Adipocyte (in vitro differentiated cells): ENCODE results near the gene RNF121.

Experiments
- DNase-seq: peaks from one replicate; pipeline ENCODE4 v3.0.0-alpha.2; 2015; ENCODE audit warnings: low read depth
- H3K27me3 ChIP-seq: replicated peaks from 2 replicates; pipeline ENCODE4 v1.7.0; 2013; ENCODE audit warnings: mild to moderate bottlenecking, low read length, moderate library complexity; ENCODE audit not compliant: control insufficient read depth, insufficient read depth
- H3K36me3 ChIP-seq: 2 replicates; pipeline ENCODE4 v1.7.0; 2013; ENCODE audit warnings: low read length, mild to moderate bottlenecking, moderate library complexity; ENCODE audit not compliant: control insufficient read depth, insufficient read depth, severe bottlenecking
- H3K4me1 ChIP-seq: 2 replicates; pipeline ENCODE4 v1.7.0; 2013; ENCODE audit warnings: mild to moderate bottlenecking, low read length, moderate library complexity; ENCODE audit not compliant: control insufficient read depth, insufficient read depth
- H3K4me3 ChIP-seq: 2 replicates; pipeline ENCODE4 v1.7.0; 2013; ENCODE audit warnings: mild to moderate bottlenecking, low read length, moderate library complexity
- H3K9ac ChIP-seq: 2 replicates; pipeline ENCODE4 v1.7.0; 2013; ENCODE audit warnings: mild to moderate bottlenecking, low read length, moderate library complexity
- H3K9me3 ChIP-seq: 2 replicates; pipeline ENCODE4 v1.7.0; 2013; ENCODE audit warnings: mild to moderate bottlenecking, low read length, moderate library complexity; ENCODE audit not compliant: control insufficient read depth

RNF121 gene

GRCh38 chr11:71964641-71965040 is 35.8 kb downstream of the RNF121 start:
- no peak overlapping the region for H3K4me3 ChIP-seq
- H3K4me1 ChIP-seq: no peaks in the 10 kb centered on the region
- H3K27me3 ChIP-seq: no peaks in the 10 kb centered on the region
- no peak for DNase-seq
- H3K9ac ChIP-seq: no peak overlapping the region
- H3K9me3 ChIP-seq: no peaks in the 10 kb centered on the region
- peaks cover 51% of the 10 kb centered on the region for H3K36me3 ChIP-seq

- DNase-seq: no peak
- Histone ChIP-seq H3K9ac (no peak overlapping the region), H3K4me1 (no peaks in the 10 kb centered on the region), H3K9me3 (no peaks in the 10 kb centered on the region), H3K36me3 (peaks cover 31% of the 10 kb centered on the region), H3K27me3 (no peaks in the 10 kb centered on the region), H3K4me3 (no peak overlapping the region)
Observed at GRCh38 chr11:71971680-71972079, 42.8 kb downstream of the RNF121 start.

- Histone ChIP-seq H3K4me3 (no peak overlapping the region), H3K4me1 (no peaks in the 10 kb centered on the region), H3K9ac (no peak overlapping the region), H3K27me3 (no peaks in the 10 kb centered on the region), H3K36me3 (peaks cover 12% of the 10 kb centered on the region), H3K9me3 (no peaks in the 10 kb centered on the region)
- no peak for DNase-seq
Observed at GRCh38 chr11:71976551-71976950, 47.7 kb downstream of the RNF121 start.

DNA sequence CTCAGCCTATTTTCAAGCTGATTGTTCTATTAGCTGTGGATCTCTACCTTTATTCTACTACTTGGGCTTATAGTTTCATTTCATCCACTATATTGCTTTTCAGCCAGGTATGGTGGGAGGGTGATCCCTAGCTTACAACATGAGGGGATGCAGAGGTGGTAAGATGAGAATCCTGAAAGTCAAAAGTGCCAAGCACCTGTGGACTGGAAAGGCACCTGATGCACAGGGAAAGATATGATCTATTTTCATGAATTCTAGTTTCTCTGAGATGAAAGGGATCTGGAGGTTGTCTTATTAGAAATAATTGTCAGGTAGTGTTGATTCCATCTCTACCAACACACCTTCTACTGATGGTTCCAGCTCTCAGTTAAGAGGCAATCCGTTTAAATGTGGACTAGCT is 48.2 kb downstream of the RNF121 start:
- no peaks in the 10 kb centered on the region for H3K4me1 ChIP-seq
- H3K9me3 ChIP-seq: no peaks in the 10 kb centered on the region
- H3K36me3 ChIP-seq: peaks cover 12% of the 10 kb centered on the region
- H3K4me3 ChIP-seq: no peak overlapping the region
- H3K9ac ChIP-seq: no peak overlapping the region
- no peaks in the 10 kb centered on the region for H3K27me3 ChIP-seq
- no peak for DNase-seq

- H3K9me3 ChIP-seq: no peaks in the 10 kb centered on the region
- no peak overlapping the region for H3K9ac ChIP-seq
- DNase-seq: peak; percentile 80
- no peaks in the 10 kb centered on the region for H3K4me1 ChIP-seq
- H3K4me3 ChIP-seq: no peak overlapping the region
- no peaks in the 10 kb centered on the region for H3K27me3 ChIP-seq
- peaks cover 12% of the 10 kb centered on the region for H3K36me3 ChIP-seq
Observed at GRCh38 chr11:71977743-71978418, 49.0 kb downstream of the RNF121 start.

GRCh38 chr11:71979094-71979493 is 50.2 kb downstream of the RNF121 start:
- Histone ChIP-seq H3K4me1 (no peaks in the 10 kb centered on the region), H3K36me3 (peaks cover 24% of the 10 kb centered on the region), H3K27me3 (no peaks in the 10 kb centered on the region), H3K9me3 (no peaks in the 10 kb centered on the region), H3K9ac (no peak overlapping the region), H3K4me3 (no peak overlapping the region)
- no peak for DNase-seq

DNA sequence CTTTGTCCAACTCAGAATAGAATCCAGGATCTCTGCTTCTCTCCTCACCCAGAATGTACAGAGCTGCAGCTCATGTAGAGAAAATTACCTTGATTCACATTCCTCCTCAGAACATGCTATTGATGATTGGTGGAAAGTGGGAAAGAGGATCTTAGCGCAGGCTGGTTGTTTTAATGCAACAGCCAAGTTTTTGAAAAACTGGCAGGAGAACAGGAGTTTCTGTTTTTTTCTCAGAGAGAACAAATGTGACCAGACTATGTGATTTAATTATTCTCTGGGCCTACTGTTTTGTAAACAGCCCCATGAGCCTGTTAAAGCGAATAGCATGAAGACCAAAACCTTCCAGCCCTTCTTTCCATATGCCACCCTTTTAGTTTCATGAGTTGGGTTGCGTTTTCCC is 50.8 kb downstream of the RNF121 start:
- DNase-seq: no peak
- no peaks in the 10 kb centered on the region for H3K9me3 ChIP-seq
- H3K4me1 ChIP-seq: no peaks in the 10 kb centered on the region
- no peak overlapping the region for H3K4me3 ChIP-seq
- peaks cover 25% of the 10 kb centered on the region for H3K36me3 ChIP-seq
- H3K9ac ChIP-seq: peak overlapping the region; percentile 12
- no peaks in the 10 kb centered on the region for H3K27me3 ChIP-seq

- DNase-seq: no peak
- Histone ChIP-seq H3K4me1 (peaks cover 10% of the 10 kb centered on the region), H3K36me3 (peaks cover 27% of the 10 kb centered on the region), H3K9ac (no peak overlapping the region), H3K27me3 (no peaks in the 10 kb centered on the region), H3K9me3 (no peaks in the 10 kb centered on the region), H3K4me3 (no peak overlapping the region)
Observed at GRCh38 chr11:71986131-71986530, 57.3 kb downstream of the RNF121 start.

DNA sequence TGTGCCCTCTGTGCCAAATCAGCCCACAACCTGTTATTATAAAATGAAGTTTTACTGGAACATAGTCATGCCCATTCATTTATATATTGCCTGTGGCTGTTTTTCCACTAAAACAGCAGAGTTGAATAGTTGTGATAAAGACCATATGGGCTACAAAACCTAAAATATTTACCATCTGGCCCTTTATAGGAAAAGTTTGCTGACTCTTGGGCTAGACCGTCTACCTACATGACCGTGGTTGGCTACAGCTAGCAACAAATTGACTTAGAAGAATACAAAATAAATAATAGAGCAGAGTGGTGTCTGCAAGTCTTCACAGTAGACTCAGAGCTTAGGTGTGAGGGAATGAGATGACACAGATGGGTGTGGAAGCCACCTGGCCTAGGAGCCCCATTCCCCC is 58.7 kb downstream of the RNF121 start:
- Histone ChIP-seq H3K4me1 (peaks cover 10% of the 10 kb centered on the region), H3K9me3 (no peaks in the 10 kb centered on the region), H3K27me3 (no peaks in the 10 kb centered on the region), H3K36me3 (peaks cover 27% of the 10 kb centered on the region), H3K4me3 (no peak overlapping the region), H3K9ac (no peak overlapping the region)
- DNase-seq: peak; percentile 17

- peak; percentile 78 for DNase-seq
- Histone ChIP-seq H3K4me3 (no peak overlapping the region), H3K9ac (no peak overlapping the region), H3K36me3 (peaks cover 26% of the 10 kb centered on the region), H3K27me3 (no peaks in the 10 kb centered on the region), H3K4me1 (peaks cover 10% of the 10 kb centered on the region), H3K9me3 (no peaks in the 10 kb centered on the region)
Observed at GRCh38 chr11:71988050-71988449, 59.2 kb downstream of the RNF121 start.

GRCh38 chr11:71990701-71991100 is 61.9 kb downstream of the RNF121 start:
- Histone ChIP-seq H3K9ac (no peak overlapping the region), H3K36me3 (peaks cover 8% of the 10 kb centered on the region), H3K4me3 (no peak overlapping the region), H3K4me1 (peaks cover 10% of the 10 kb centered on the region), H3K27me3 (no peaks in the 10 kb centered on the region), H3K9me3 (no peaks in the 10 kb centered on the region)
- no peak for DNase-seq

DNA sequence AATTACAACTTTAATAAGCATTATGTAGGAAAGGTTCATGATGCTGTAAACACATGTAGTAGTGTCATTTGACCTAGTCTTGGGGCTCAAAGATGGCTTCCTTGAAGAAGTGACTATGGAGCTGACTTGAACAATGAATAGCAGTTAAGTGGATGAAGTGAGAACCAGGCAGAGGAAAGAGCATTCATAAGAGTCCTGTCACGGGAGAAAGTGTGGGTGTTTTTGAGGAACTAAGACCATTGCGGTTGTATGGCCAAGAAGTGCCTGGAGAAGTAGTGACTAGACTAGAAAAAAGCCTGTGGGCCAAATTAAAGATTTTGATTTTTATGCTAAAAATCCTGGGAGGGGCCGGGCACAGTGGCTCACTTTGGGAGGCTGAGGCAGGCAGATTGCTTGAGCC is 62.6 kb downstream of the RNF121 start:
- Histone ChIP-seq H3K9me3 (no peaks in the 10 kb centered on the region), H3K4me1 (peaks cover 10% of the 10 kb centered on the region), H3K27me3 (no peaks in the 10 kb centered on the region), H3K9ac (no peak overlapping the region), H3K36me3 (peaks cover 8% of the 10 kb centered on the region), H3K4me3 (no peak overlapping the region)
- DNase-seq: no peak
